GM19452 (cell line): Measurements from ENCODE around the gene PARP12.

ENCODE experiments used
- ATAC-seq: cut with Tn5 transposase; IDR thresholded peaks from one replicate; pipeline ENCODE4 v1.9.1; 2021; ENCODE audit not compliant: unreplicated experiment

The PARP12 gene

GRCh38 chr7:140017034-140017433 is 45.7 kb downstream of the PARP12 start:
- no peak for ATAC-seq

GRCh38 chr7:140016540-140016939 is 46.2 kb downstream of the PARP12 start:
- no peak for ATAC-seq

- ATAC-seq: no peak
These were observed 47.2 kb downstream of the PARP12 start for GRCh38 chr7:140015471-140015970.

GRCh38 chr7:140014123-140014522 is 48.6 kb downstream of the PARP12 start:
- no peak for ATAC-seq

GRCh38 chr7:140013676-140014075 is 49.1 kb downstream of the PARP12 start:
- no peak for ATAC-seq

- ATAC-seq: no peak
These were observed 52.4 kb downstream of the PARP12 start for GRCh38 chr7:140010194-140010895.

GRCh38 chr7:140009735-140010134 is 53.0 kb downstream of the PARP12 start:
- ATAC-seq: no peak

- ATAC-seq: no peak
These were observed 53.8 kb downstream of the PARP12 start for GRCh38 chr7:140008755-140009610.

- no peak for ATAC-seq
These were observed 55.6 kb downstream of the PARP12 start for GRCh38 chr7:140007051-140007690.

- ATAC-seq: no peak
These were observed 56.2 kb downstream of the PARP12 start for GRCh38 chr7:140006600-140006999.

- no peak for ATAC-seq
These were observed 56.8 kb downstream of the PARP12 start for GRCh38 chr7:140005754-140006503.

- ATAC-seq: no peak
These were observed 57.4 kb downstream of the PARP12 start for GRCh38 chr7:140005341-140005740.

- ATAC-seq: no peak
These were observed 58.1 kb downstream of the PARP12 start for GRCh38 chr7:140004672-140005071.

GRCh38 chr7:140003913-140004382 is 58.8 kb downstream of the PARP12 start:
- no peak for ATAC-seq

- ATAC-seq: no peak
These were observed 62.0 kb downstream of the PARP12 start for GRCh38 chr7:140000666-140001268.

- ATAC-seq: no peak
These were observed 63.2 kb downstream of the PARP12 start for GRCh38 chr7:139999516-139999915.

GRCh38 chr7:139998572-139998971 is 64.2 kb downstream of the PARP12 start:
- ATAC-seq: no peak

GRCh38 chr7:139995017-139995915 is 67.5 kb downstream of the PARP12 start:
- ATAC-seq: no peak

- no peak for ATAC-seq
These were observed 68.4 kb downstream of the PARP12 start for GRCh38 chr7:139994356-139994755.
